Epithelial cell of alveolus of lung (primary cell): Measurements from ENCODE around the gene KIF27. TPM values are rescaled to one million over a fixed set of nuclear protein-coding genes. Genes with fewer than 3 reads are reported as not detected.

Source experiments
- total RNA-seq: library from RNA; depleted of rRNA; stranded (reverse); fragments of >200 nt; gene quantifications from 2 replicates; pipeline ENCODE4 v1.2.1, GENCODE V29; 2015

The KIF27 gene, protein sequence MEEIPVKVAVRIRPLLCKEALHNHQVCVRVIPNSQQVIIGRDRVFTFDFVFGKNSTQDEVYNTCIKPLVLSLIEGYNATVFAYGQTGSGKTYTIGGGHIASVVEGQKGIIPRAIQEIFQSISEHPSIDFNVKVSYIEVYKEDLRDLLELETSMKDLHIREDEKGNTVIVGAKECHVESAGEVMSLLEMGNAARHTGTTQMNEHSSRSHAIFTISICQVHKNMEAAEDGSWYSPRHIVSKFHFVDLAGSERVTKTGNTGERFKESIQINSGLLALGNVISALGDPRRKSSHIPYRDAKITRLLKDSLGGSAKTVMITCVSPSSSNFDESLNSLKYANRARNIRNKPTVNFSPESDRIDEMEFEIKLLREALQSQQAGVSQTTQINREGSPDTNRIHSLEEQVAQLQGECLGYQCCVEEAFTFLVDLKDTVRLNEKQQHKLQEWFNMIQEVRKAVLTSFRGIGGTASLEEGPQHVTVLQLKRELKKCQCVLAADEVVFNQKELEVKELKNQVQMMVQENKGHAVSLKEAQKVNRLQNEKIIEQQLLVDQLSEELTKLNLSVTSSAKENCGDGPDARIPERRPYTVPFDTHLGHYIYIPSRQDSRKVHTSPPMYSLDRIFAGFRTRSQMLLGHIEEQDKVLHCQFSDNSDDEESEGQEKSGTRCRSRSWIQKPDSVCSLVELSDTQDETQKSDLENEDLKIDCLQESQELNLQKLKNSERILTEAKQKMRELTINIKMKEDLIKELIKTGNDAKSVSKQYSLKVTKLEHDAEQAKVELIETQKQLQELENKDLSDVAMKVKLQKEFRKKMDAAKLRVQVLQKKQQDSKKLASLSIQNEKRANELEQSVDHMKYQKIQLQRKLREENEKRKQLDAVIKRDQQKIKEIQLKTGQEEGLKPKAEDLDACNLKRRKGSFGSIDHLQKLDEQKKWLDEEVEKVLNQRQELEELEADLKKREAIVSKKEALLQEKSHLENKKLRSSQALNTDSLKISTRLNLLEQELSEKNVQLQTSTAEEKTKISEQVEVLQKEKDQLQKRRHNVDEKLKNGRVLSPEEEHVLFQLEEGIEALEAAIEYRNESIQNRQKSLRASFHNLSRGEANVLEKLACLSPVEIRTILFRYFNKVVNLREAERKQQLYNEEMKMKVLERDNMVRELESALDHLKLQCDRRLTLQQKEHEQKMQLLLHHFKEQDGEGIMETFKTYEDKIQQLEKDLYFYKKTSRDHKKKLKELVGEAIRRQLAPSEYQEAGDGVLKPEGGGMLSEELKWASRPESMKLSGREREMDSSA (N-terminal part only)
- total RNA-seq = 1.0 and 2.5 TPM in 2 replicates

DNA sequence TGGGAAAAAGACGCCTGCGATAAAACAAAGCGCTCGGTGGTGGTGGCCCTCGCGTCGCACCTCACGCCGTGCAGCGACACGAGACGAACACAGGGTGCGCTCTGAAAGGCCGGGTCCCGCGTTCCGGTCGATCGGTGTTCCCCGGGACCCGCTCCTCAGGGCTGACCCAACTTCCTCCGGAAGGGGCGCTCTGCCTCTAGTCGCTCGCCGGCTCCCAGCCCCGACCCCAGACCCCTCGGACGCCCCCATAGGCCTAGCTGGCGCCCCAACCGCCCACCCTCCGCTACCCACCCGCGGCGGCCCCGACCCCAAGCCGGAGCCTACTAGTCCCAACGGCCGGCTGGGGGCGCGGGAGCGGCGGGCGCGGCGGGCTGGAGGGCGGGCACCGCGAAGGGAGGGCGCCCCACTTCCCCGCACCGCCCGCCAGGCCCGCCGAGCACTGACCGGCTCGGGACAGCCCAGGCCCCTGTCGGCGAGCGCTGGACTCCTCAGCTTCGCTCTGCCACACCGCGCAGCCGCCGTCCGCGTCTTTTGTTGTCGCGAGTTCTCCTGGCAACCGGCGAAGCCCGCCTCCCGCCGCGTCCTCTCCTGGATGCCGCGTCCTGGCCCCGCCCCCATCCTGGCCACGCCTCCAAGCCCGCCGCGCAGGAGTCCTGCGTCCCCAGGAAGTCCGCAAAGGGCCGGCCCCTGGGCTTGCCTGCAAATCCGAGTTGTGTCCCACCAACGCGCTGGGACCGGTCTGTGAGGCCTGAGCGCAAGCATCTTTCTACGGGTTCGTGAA lies at the start of gene KIF27:
KIF27 (minus strand) TSS at position 506 of the 781 bp plus-strand sequence. CDS start 5,841 bp downstream, outside the sequence.

DNA sequence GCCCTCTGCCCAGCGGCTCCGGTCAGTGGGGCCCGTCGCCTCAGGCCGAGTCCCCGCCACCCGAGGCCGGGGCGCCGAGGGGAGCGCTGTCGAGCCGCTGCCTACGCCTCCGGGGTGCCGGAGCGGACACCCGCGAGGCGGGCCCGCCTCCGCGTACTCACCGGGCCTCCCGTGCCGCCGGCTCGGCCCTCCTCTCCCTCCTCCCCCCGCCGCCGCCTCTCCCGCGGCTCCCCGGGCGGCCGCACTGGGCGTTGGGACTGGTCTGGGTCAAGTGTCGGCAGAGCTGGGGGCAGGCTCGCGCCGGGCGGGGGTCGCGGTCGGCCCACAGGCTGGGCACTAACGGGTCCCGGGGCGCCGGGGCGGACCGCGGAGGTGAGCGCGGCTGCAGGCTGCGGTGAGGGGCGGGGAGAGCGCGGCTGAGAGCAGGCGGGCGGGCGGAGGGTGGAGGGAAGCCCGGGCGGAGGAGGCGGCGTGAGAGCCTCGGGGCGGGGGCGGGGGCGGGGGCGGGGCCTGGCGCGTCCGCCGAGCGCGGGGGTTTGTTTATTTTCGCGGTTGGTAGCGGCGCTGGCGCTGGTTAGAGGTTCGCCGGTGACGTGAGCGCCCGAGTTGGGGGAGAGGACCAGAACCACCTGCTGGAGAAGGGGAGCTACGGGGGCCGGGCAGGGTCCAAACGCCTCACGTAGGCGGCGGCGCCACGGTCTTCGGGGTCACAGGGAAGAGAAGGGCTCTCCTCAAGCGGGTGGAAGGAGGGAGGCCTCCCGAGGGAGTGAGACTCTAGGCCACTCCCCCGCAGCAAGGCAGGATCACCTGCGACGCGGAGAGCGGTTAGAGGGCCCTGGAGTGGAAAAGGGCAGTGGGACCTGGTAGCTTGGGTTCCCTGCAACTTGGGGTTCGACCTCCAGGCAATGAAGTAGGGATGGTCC lies 103.6 kb downstream of the KIF27 start, which contains the start of gene GKAP1:
GKAP1 (minus strand) TSS at position 414 of the 923 bp plus-strand sequence. CDS start 11,252 bp downstream, outside the sequence.

Other genes starting within 250 kb of the KIF27 start
- 78.6 and 91.1 TPM in 2 replicates for gene UBQLN1, start 213.5 kb downstream of the KIF27 start, total RNA-seq
- gene GKAP1, start 103.7 kb downstream of the KIF27 start, total RNA-seq = 0.39 and 3.9 TPM in 2 replicates
- gene HNRNPK, start 58.8 kb upstream of the KIF27 start, total RNA-seq = 489 and 509 TPM in 2 replicates
- 7.6 and 10.2 TPM in 2 replicates for gene RMI1, start 59.4 kb upstream of the KIF27 start, total RNA-seq